HTR-8/SVneo (cell line): Measurements from ENCODE around the gene FCER1G.

Experiments used
- DNase-seq: peaks from one replicate; pipeline ENCODE4 v3.0.0; 2011; ENCODE audit warnings: low spot score, mixed read lengths; ENCODE audit not compliant: insufficient read length
- FAIRE-seq: peaks from 2 replicates; lab custom pipeline; 2011; peaks lifted over from hg19 to GRCh38; lab: Jason Lieb, UNC

Gene FCER1G

GRCh38 chr1:161215076-161215475 is at the start of gene FCER1G:
Gene FCER1G (plus strand): TSS chr1:161215295. CDS start chr1:161215322, 27 bp downstream.
- FAIRE-seq (no peak), DNase-seq (no peak)

DNA sequence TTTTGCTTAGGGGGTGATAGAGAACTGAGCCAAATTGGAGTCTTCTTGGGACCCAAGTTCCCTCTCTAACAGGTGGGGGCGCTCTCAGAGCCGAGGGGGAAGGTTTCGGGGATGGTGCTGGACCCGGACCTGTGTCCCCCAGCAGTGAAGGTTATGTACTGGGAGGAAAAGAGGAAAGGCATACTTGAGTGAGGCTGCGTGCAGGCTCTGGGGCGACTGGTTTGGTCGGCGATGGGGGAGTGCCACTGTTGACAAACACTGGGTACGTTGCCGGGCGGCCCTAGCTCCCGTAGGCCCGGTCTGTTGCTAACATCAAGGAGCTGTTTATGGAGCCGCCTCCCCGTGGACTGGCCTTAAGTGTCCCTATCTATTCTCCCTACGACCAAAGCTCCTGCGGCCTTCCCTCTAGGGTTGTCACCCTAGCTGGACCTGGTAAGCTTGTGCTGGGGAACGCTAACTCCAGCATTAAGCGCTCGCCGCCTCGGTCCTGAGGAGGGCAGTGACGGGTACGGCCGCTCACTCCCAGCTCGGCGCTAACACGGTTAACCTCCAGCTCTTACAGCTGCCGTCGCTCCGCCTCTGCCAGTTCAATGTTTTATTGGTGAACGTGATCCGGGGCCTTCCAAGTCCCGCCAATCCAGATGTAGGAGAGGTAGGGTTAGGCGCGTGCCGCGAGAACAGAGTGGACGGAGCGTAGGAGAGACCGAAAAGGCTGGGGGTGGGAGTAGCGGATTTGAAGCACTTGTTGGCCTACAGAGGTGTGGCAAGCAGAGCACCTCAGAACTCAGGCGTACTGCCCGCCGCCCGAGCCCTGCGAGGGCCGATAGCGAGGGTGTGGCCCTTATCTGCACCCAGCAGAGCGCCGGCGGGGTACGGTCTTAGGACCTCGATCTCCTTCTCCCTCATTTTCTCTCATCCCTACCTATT is 49.1 kb upstream of the FCER1G start, which contains the start of gene PPOX:
TSS of gene PPOX (plus strand) at position 685 of the 927 bp plus-strand sequence. CDS start 422 bp downstream, outside the sequence.
- DNase-seq (peak; percentile 87), FAIRE-seq (no peak)

DNA sequence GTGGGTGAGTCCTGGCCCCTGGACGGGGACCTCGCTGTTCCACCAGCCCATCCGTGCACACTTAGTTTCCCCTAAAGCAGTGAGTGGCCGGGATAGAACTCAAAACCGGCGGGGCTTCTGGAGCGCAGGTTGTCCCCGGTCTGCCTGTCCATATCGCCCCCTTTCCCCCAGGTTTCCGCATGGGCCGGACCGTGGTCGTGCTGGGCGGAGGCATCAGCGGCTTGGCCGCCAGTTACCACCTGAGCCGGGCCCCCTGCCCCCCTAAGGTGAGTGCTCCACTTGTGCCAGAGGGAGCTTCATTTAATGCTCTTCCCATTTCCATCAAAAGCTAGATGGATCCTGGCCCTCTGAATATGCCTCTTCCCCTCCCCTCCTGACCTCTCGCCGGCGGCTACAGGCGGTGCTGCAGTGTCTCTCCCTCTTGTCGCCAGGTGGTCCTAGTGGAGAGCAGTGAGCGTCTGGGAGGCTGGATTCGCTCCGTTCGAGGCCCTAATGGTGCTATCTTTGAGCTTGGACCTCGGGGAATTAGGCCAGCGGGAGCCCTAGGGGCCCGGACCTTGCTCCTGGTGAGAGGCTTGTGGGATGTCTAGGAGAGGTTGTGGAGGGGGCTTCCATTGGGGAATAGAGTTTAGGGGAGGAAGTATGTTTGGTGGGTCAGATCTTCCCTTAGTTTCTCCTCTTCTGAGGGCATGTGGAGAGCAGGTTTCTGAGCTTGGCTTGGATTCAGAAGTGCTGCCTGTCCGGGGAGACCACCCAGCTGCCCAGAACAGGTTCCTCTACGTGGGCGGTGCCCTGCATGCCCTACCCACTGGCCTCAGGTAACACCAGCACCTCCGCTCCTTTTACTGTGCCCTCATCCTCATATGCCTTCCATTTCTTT is 48.2 kb upstream of the FCER1G start:
- FAIRE-seq (no peak), DNase-seq (no peak)

GRCh38 chr1:161168906-161169305 is 46.2 kb upstream of the FCER1G start:
- DNase-seq (no peak), FAIRE-seq (no peak)

- FAIRE-seq: no peak
- no peak for DNase-seq
Measured at GRCh38 chr1:161171191-161171590, 43.9 kb upstream of the FCER1G start.

GRCh38 chr1:161171696-161172095 is 43.4 kb upstream of the FCER1G start:
- DNase-seq: no peak
- no peak for FAIRE-seq

DNA sequence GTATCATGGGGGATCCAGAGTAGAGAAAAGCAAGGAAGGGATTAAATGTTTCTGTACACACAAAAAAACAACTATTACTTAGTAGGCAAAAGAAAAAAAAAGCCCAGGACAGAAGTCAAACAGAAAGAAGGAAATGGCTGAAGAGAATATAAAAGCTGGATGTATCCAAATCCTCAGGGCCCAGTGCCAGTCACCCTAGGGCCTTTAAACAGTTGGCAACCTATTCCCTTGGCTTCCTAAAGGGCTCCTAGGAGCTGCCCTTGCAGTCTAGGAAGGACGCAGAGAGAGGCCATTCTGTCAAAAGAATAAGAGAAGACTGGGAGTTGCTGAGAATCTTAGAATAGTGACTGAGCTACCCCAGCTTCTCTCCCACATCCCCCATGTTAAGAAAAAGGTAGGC is 42.7 kb upstream of the FCER1G start:
- FAIRE-seq (no peak), DNase-seq (no peak)

- no peak for FAIRE-seq
- no peak for DNase-seq
Measured at GRCh38 chr1:161172776-161173376, 42.2 kb upstream of the FCER1G start.

GRCh38 chr1:161173711-161174110 is 41.4 kb upstream of the FCER1G start:
- FAIRE-seq: no peak
- DNase-seq: no peak

DNA sequence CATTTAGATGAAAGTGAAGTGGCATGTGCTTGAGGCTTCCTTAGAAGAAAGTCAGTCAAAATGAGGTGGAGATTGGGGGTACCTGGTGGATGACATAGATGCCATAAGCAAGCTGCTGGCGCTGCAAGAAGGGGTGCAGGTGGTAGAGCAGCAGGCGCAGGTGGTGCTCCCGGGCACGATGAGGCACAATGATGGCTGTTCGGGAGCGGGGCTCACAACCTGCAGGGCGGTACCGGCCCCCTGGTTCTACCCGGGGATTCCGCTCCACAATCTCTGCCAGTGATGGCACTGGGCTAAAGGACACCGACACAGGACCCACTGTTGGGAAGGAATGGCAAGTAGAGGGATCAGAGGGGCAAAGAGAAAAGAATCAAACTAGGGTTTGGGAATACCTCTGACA is 40.2 kb upstream of the FCER1G start:
- DNase-seq: no peak
- FAIRE-seq: no peak

- FAIRE-seq (no peak), DNase-seq (no peak)
Measured at GRCh38 chr1:161175771-161176453, 39.2 kb upstream of the FCER1G start.

- DNase-seq: no peak
- FAIRE-seq: no peak
Measured at GRCh38 chr1:161176468-161177111, 38.5 kb upstream of the FCER1G start.

DNA sequence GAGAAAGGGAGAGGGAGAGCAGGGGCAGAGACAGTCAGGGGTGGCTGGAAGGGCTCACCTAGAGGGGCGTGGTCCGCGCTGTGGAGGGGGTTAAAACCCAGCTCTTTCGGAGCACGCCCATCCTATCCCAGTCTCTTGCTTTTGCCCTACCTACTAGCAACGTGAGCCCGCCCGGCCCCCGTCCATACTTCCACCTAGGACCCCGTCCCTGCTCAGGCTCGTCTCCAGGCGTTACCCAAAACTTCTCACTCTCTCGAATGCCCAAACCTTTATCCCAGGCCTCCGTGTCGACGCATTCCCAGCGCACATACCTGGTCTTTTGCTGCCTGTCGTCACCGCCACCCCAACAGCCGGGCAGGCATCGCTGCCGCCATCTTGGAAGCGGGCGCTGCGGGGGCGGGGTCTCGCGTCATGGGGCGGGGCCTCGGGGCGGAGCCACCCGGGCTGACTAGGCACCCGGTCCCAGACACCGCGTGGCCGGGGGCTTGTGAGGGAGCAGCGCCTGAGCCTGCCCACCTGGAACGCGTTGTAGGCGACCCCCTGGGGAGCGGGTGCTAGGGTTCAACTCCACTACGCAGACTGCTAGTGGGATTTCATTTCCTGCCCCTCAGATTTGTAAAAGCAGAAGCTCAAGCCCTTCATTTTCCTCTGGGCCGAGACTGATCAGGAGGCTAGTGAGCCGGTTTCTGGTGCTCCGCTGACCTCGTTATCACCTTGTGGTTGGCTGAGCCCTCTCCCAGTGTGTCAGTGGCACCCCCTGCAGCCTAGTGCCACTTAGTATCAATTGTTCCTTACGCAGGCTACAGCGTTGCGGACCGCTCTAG is 37.8 kb upstream of the FCER1G start, which contains the start of gene B4GALT3:
TSS of gene B4GALT3 (minus strand) at position 396 of the 824 bp plus-strand sequence. CDS start 1,447 bp downstream, outside the sequence.
- FAIRE-seq: no peak

DNA sequence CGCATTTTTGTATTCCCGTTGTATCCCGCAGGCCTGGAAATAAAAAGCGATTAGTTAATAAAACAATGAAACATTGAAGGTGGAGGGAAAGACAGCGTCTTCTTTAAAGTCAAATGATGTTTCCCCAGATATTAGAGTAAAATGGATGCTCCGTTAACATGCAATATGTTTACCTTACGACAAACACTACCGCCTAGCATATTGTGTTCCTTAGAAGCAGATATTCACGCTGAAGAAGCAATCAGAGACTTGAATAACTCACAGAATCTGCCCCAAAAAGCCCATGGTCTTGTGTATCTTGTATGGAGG is 37.2 kb upstream of the FCER1G start:
- DNase-seq (no peak), FAIRE-seq (no peak)

More for the DNA sequence above, 37.8 kb upstream of the FCER1G start, which contains the start of gene B4GALT3:
- peak; percentile 90 for DNase-seq

DNA sequence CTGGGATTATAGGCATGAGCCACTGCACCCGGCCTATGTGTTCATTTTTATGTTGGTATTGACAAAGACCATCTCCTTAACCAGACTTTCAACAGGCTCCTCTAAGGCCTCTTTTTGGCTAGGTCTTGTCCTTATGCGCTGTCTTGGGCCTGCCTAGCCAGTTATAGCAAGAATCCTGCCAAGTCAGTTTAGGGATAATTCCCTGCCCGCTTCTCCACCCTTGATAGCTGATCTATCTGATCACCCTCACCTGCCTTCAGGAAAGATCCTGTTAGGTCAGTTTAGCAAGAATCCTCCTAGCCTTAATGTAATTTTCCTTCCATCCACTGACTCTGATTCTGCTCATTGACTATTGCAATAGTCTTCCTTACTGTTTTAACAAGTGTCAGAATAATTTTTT is 35.4 kb upstream of the FCER1G start:
- FAIRE-seq (no peak), DNase-seq (no peak)

DNA sequence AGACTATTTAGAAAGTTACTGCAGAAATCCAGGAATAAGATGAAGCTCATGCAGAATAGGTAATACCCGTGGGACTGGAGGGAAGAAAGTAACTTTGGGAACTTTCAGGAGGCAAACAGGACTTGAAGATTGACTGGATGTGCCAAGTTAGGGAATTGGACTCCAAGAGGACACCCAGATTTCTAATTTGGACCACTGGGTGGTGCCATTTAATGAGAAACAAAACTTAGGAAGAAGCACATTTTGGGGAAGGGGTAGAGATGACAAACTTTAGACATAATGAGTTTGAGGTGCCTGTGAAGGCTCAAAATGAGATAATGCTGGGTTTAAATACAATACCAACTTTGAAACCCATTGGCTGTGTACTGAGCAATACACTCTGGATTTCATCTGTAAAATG is 34.5 kb upstream of the FCER1G start:
- FAIRE-seq (no peak), DNase-seq (no peak)

DNA sequence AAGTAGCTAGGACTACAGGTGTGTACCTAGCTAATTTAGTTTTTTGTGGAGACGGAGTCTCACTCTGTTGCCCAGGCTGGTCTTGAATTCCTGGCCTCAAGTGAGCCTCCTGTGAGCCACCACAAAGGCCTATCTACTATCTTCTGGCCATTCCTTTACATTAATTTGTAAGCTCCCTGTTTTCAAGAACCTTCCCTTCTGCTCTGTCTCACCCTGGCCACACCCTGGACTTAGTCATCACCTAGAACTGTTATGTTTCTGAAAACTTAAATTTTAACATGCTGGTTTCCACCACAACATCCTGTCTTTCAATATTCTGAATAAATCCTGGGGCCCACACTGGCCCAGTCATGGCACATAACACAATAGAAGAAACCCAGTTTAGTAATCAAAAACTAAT is 32.9 kb upstream of the FCER1G start:
- DNase-seq (no peak), FAIRE-seq (no peak)

GRCh38 chr1:161185282-161185682 is 29.8 kb upstream of the FCER1G start:
- DNase-seq (no peak), FAIRE-seq (no peak)
